SJCRH30 (cell line): ENCODE data around the gene XAGE1B. TPM values are rescaled to one million over a fixed set of nuclear protein-coding genes. Genes with fewer than 3 reads are reported as not detected.
"Not testable (repeated sequence)": the region's sequence is repeated elsewhere in the genome, so short reads cannot be mapped to it uniquely, and the experiment has no call there.

ENCODE experiments used
- DNase-seq, 2 experiments: peaks; one replicate each; pipeline ENCODE4 v3.0.0-alpha.2; 2015 to 2020
- H3K27ac ChIP-seq: fragments of 250-450 bp; sonication (Bioruptor Pico); 2 replicates; pipeline ENCODE4 v1.5.1; 2020; ENCODE audit warnings: mild to moderate bottlenecking, moderate library complexity
- H3K27me3 ChIP-seq: fragments of 250-450 bp; sonication (Bioruptor Pico); 2 replicates; pipeline ENCODE4 v1.5.1; 2020; ENCODE audit warnings: mild to moderate bottlenecking, moderate library complexity
- H3K36me3 ChIP-seq: fragments of 250-450 bp; sonication (Bioruptor Pico); 2 replicates; pipeline ENCODE4 v1.5.1; 2020; ENCODE audit warnings: mild to moderate bottlenecking, moderate library complexity
- H3K4me1 ChIP-seq: fragments of 250-450 bp; sonication (Bioruptor Pico); 2 replicates; pipeline ENCODE4 v1.5.1; 2020; ENCODE audit warnings: mild to moderate bottlenecking, moderate library complexity
- H3K4me3 ChIP-seq: fragments of 250-450 bp; sonication (Bioruptor Pico); 2 replicates; pipeline ENCODE4 v1.5.1; 2020; ENCODE audit warnings: mild to moderate bottlenecking, moderate library complexity
- H3K9me3 ChIP-seq: fragments of 250-450 bp; sonication (Bioruptor Pico); replicated peaks from 2 replicates; pipeline ENCODE4 v1.5.1; 2020; ENCODE audit warnings: mild to moderate bottlenecking, moderate library complexity
- total RNA-seq: library from RNA; depleted of rRNA; stranded (reverse); fragments of >200 nt; shearing (Covaris generic); gene quantifications from 2 replicates; pipeline ENCODE4 v1.2.3, GENCODE V29; 2014; rRNA removed

Gene XAGE1B
- total RNA-seq, 1 experiment from 2014 or later = not detected

DNA sequence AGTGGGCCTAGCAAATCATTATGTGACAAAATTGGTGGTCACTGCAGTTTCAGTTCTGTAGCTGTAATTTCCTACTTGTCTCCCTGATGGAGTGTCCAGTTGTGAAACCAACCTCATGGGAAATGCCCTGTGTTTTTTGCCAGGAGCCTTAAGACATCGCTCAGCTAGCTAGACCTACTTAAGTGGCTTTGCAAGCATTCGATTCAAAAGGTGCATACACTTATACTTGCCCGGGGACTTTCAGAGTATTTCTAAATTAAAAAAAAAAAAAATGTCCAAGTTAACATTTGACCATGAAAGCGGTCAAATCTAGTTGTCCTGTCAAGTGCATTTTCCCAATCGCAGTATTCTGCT is 20.5 kb downstream of the XAGE1B start:
- H3K36me3 ChIP-seq, H3K27ac ChIP-seq, H3K4me3 ChIP-seq, DNase-seq, H3K9me3 ChIP-seq, H3K4me1 ChIP-seq, H3K27me3 ChIP-seq: not testable (repeated sequence)

DNA sequence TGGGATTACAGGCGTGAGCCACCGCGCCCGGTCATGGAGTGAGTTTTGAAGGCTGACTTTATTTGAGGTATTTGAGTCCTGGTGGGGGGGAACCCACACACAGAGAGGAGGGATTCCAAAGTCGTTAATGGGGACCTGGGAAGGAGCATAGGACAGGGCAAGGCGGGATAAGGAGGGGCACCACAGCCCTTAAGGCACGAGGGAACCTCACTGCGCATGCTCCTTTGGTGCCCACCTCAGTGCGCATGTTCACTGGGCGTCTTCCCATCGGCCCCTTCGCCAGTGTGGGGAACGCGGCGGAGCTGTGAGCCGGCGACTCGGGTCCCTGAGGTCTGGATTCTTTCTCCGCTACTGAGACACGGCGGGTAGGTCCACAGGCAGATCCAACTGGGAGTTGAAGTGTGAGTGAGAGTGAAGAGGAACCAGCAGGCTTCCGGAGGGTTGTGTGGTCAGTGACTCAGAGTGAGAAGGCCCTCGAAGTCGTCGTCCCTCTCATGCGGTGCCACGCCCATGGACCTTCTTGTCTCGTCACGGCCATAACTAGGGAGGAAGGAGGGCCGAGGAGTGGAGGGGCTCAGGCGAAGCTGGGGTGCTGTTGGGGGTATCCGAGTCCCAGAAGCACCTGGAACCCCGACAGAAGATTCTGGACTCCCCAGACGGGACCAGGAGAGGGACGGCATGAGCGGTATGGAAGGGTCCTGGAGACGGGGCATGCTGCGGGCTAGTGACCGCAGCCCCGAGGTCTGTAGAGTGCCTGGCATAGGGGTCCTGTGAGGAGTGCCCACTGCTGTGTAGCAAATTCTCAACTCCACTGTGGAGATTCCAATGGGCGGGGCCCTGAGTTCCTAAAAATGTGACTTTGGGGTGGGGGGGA is 21.1 kb downstream of the XAGE1B start, which contains the start of gene XAGE1A:
TSS of gene XAGE1A (plus strand) at position 264 of the 874 bp plus-strand sequence. CDS start 1,554 bp downstream, outside the sequence.
- not testable (repeated sequence) for H3K4me1 ChIP-seq, H3K27me3 ChIP-seq, H3K4me3 ChIP-seq, H3K27ac ChIP-seq, H3K36me3 ChIP-seq, DNase-seq, H3K9me3 ChIP-seq

DNA sequence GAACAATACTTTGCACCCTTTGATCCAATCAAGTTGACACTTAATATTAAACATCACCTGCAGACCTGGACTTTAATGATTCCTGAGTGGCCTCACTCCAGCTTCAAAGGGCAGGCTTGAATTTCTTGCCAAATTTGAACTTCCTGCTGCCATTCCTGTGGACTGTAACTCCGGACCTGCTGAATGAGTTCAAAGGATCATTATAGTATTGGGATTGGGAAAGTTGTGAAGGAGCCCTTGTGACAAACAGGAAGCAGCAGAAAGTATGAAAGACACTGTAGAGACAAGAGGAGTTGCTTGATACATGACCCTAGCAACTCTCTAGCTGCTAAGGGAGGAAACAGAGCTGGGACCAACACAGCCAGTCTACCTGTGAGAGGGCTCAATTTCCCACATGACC is 45.6 kb downstream of the XAGE1B start:
- not testable (repeated sequence) for DNase-seq

More for the DNA sequence above, 45.6 kb downstream of the XAGE1B start:
- H3K4me1 ChIP-seq, H3K27ac ChIP-seq, H3K27me3 ChIP-seq, H3K4me3 ChIP-seq, H3K9me3 ChIP-seq, H3K36me3 ChIP-seq: not testable (repeated sequence)

Other genes with a start within 250 kb of the XAGE1B start
- not detected in 2 replicates for gene XAGE2, start 148.0 kb downstream of the XAGE1B start, total RNA-seq
- not detected in 2 replicates for gene XAGE1A, start 21.3 kb downstream of the XAGE1B start, total RNA-seq
- not detected in 2 replicates for gene SSX7, start 137.8 kb upstream of the XAGE1B start, total RNA-seq
- gene SSX2, start 190.1 kb upstream of the XAGE1B start, total RNA-seq = not detected in 2 replicates
- not detected in 2 replicates for gene SSX2B, start 234.2 kb upstream of the XAGE1B start, total RNA-seq